Epithelial cell of proximal tubule (primary cell): ENCODE results near the gene NGEF. TPM values are rescaled to one million over a fixed set of nuclear protein-coding genes. Genes with fewer than 3 reads are reported as not detected.
A peak's percentile ranks its signal among the peaks of the same experiment; 100 is the strongest.

Source experiments
- DNase-seq: peaks from one replicate; pipeline ENCODE4 v3.0.0-alpha.2; 2011; ENCODE audit warnings: low read depth
- H3K4me3 ChIP-seq: 2 replicates; pipeline ENCODE4 v1.5.1; 2011; ENCODE audit warnings: low read depth, mild to moderate bottlenecking, low read length
- total RNA-seq: library from RNA; depleted of rRNA; stranded (reverse); fragments of >200 nt; gene quantifications from 2 replicates; pipeline ENCODE4 v1.2.3, GENCODE V29; 2015
- TF ChIP-seq, protein P1 (sequence below): conservative IDR thresholded peaks from 2 replicates; pipeline ENCODE4 v1.5.1; 2012; ENCODE audit warnings: low read depth, mild to moderate bottlenecking, low read length

The NGEF gene
- total RNA-seq, 1 donor from 2014 or later: 8.6 TPM

GRCh38 chr2:232838406-232838874 lies 174.6 kb downstream of the NGEF start:
- DNase-seq: no peak
- TF ChIP-seq, protein P1, sequence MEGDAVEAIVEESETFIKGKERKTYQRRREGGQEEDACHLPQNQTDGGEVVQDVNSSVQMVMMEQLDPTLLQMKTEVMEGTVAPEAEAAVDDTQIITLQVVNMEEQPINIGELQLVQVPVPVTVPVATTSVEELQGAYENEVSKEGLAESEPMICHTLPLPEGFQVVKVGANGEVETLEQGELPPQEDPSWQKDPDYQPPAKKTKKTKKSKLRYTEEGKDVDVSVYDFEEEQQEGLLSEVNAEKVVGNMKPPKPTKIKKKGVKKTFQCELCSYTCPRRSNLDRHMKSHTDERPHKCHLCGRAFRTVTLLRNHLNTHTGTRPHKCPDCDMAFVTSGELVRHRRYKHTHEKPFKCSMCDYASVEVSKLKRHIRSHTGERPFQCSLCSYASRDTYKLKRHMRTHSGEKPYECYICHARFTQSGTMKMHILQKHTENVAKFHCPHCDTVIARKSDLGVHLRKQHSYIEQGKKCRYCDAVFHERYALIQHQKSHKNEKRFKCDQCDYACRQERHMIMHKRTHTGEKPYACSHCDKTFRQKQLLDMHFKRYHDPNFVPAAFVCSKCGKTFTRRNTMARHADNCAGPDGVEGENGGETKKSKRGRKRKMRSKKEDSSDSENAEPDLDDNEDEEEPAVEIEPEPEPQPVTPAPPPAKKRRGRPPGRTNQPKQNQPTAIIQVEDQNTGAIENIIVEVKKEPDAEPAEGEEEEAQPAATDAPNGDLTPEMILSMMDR: no peak
- no peak overlapping the region for H3K4me3 ChIP-seq

DNA sequence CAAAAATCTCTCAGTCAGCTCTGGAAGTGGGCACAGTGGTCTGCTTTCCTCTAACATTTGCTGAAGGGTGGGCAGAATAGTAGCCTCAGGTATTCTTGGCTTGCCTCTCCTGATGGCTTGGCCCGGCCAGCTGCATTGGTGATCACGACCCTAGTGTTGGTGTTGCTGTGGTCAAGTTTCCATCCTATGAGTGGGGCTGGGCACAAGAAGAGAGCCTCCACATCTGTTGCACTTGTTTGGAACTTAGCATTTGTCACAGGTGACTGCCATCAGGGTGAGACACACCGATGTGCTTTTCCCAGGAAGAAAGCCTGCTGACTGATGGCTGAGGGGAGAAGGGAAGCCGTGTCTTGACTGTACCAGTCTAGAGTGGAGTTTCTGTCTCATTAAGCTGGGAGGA lies 176.1 kb downstream of the NGEF start:
- DNase-seq: no peak
- TF ChIP-seq, protein P1: no peak
- H3K4me3 ChIP-seq: no peak overlapping the region

DNA sequence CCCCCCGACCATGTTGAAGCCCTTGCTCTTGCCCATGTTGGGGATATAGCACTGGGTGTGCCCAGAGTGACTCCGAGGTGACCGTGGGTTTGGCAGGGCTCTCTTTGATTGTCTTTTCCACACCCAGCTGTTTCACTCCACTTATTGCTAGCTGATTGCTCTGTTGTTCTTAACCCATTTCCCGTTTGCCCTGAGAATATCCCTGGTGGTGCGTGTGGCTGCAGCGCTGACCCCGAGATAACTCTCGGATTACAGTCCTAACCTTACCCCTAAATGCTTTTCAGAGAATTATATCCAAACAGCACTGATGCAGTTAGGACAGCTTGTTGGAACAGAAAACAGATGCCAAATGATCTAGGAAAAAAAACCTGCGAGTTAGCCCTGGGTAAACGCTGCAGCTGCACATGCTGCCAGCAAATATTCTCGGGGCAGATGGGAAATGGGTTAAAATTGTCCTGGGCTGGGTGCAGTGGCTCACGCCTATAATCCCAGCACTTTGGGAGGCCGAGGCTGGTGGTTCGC lies 177.3 kb downstream of the NGEF start:
- no peak for DNase-seq
- H3K4me3 ChIP-seq: no peak overlapping the region
- TF ChIP-seq, protein P1: no peak

DNA sequence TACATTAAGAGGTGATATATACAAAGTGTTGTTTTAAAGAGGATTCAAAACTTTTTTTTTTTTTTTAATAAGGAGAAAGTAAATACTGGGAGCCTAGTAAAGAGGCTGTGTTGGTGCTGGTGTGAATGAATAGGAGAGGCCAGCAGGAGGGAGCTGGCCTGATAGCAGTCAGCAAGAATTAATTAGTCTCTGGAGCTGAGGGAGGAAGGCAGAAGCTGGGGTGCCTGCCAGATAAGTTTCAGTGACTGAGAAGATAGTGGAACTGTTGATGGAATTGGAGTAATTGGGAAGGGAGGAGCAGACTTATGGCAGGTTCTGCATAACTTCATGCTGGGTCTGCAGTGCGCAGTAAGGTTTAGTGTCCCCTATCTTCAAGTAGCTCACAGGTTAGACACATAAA lies 179.2 kb downstream of the NGEF start:
- H3K4me3 ChIP-seq: no peak overlapping the region
- DNase-seq: no peak
- TF ChIP-seq, protein P1: no peak

DNA sequence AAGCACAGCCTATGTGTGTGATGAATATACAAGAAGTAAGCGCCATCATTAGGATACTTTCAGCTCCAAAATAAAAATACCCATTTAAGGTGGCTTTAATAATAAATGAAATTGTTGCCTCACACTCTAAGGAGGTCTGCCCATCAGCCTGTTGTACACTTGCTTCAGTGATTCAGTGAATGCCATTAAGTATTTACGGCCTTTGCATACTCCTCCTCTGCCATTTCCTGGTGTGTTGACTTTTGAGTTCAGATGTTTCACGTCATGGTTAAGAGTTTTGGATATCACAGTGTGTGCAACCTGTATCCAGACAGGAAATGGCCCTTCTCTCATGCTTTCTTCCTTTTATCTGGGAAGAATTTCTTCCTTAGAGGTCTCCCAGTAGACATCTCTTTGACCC lies 181.6 kb downstream of the NGEF start:
- no peak overlapping the region for H3K4me3 ChIP-seq
- peak; percentile 62 for DNase-seq
- TF ChIP-seq, protein P1: no peak

- no peak overlapping the region for H3K4me3 ChIP-seq
Measured at GRCh38 chr2:232829988-232830387, 183.1 kb downstream of the NGEF start.

More at GRCh38 chr2:232829988-232830387, 183.1 kb downstream of the NGEF start:
- no peak for DNase-seq
- TF ChIP-seq, protein P1: no peak

Other genes with a start within 250 kb of the NGEF start
- gene KCNJ13, start 236.7 kb downstream of the NGEF start, total RNA-seq: not detected in 2 replicates
- gene SNORC, start 143.0 kb downstream of the NGEF start, total RNA-seq: 1.2 and 5.0 TPM in 2 replicates
- gene NEU2, start 19.4 kb upstream of the NGEF start, total RNA-seq: not detected in 2 replicates
- 0.80 and 1.8 TPM in 2 replicates for gene INPP5D, start 47.1 kb upstream of the NGEF start, total RNA-seq
- 29.4 and 29.9 TPM in 2 replicates for gene ATG16L1, start 238.4 kb upstream of the NGEF start, total RNA-seq